BLaER1 (cell line): ENCODE data around the gene CDH4.
"Not testable (repeated sequence)": the region's sequence is repeated elsewhere in the genome, so short reads cannot be mapped to it uniquely, and the experiment has no call there.

Experiments used
- H3K27ac ChIP-seq: shearing (Covaris generic); formaldehyde crosslinking; 2 replicates; pipeline ENCODE4 v1.8.1; 2022
- H3K27me3 ChIP-seq: shearing (Covaris generic); formaldehyde crosslinking; 2 replicates; pipeline ENCODE4 v1.8.1; 2022
- H3K36me3 ChIP-seq: shearing (Covaris generic); formaldehyde crosslinking; 2 replicates; pipeline ENCODE4 v1.8.1; 2022
- H3K4me1 ChIP-seq: shearing (Covaris generic); formaldehyde crosslinking; 2 replicates; pipeline ENCODE4 v1.8.1; 2022
- H3K4me2 ChIP-seq: shearing (Covaris generic); formaldehyde crosslinking; 2 replicates; pipeline ENCODE4 v1.8.1; 2022
- H3K4me3 ChIP-seq: shearing (Covaris generic); formaldehyde crosslinking; 2 replicates; pipeline ENCODE4 v1.8.1; 2022
- H3K9ac ChIP-seq: shearing (Covaris generic); formaldehyde crosslinking; 2 replicates; pipeline ENCODE4 v1.8.1; 2022
- H3K9me3 ChIP-seq: shearing (Covaris generic); formaldehyde crosslinking; 2 replicates; pipeline ENCODE4 v1.8.1; 2022
- H4K20me1 ChIP-seq: shearing (Covaris generic); formaldehyde crosslinking; 2 replicates; pipeline ENCODE4 v1.8.1; 2022
- Cebpa-rat ChIP-seq: shearing (Covaris generic); IDR thresholded peaks from 2 replicates; pipeline ENCODE4 v1.8.1; 2022

The CDH4 gene

GRCh38 chr20:61262036-61262435, 10.0 kb downstream of the CDH4 start:
- peaks cover 11% of the 10 kb centered on the region; the same call in 1 of the 2 replicates for H3K9me3 ChIP-seq
- TF ChIP-seq Cebpa-rat = no peak
- no peak overlapping the region for H3K27ac ChIP-seq
- H3K36me3 ChIP-seq = peaks cover 9% of the 10 kb centered on the region; the same call in 1 of the 2 replicates
- H4K20me1 ChIP-seq = no peaks in the 10 kb centered on the region
- no peak overlapping the region for H3K4me2 ChIP-seq
- H3K9ac ChIP-seq = no peak overlapping the region
- H3K27me3 ChIP-seq = no peaks in the 10 kb centered on the region
- no peak overlapping the region for H3K4me3 ChIP-seq
- peaks cover 19% of the 10 kb centered on the region for H3K4me1 ChIP-seq

- H3K4me2 ChIP-seq = no peak overlapping the region
- no peaks in the 10 kb centered on the region for H3K27me3 ChIP-seq
- H3K36me3 ChIP-seq = peaks cover 9% of the 10 kb centered on the region; the same call in 1 of the 2 replicates
- no peak overlapping the region for H3K27ac ChIP-seq
- peaks cover 11% of the 10 kb centered on the region; the same call in 1 of the 2 replicates for H3K9me3 ChIP-seq
- TF ChIP-seq Cebpa-rat = no peak
- no peak overlapping the region for H3K9ac ChIP-seq
- H3K4me3 ChIP-seq = no peak overlapping the region
- no peaks in the 10 kb centered on the region for H4K20me1 ChIP-seq
- H3K4me1 ChIP-seq = peaks cover 14% of the 10 kb centered on the region
Measured at GRCh38 chr20:61262514-61262913, 10.5 kb downstream of the CDH4 start.

- H3K4me1 ChIP-seq = peaks cover 7% of the 10 kb centered on the region
- no peaks in the 10 kb centered on the region for H3K27me3 ChIP-seq
- H3K4me2 ChIP-seq = no peak overlapping the region
- H3K27ac ChIP-seq = no peak overlapping the region
- H4K20me1 ChIP-seq = no peaks in the 10 kb centered on the region
- peaks cover 9% of the 10 kb centered on the region; the same call in 1 of the 2 replicates for H3K36me3 ChIP-seq
- H3K9ac ChIP-seq = no peak overlapping the region
- H3K9me3 ChIP-seq = peaks cover 11% of the 10 kb centered on the region; the same call in 1 of the 2 replicates
- H3K4me3 ChIP-seq = no peak overlapping the region
- TF ChIP-seq Cebpa-rat = no peak
Measured at GRCh38 chr20:61263084-61263695, 11.1 kb downstream of the CDH4 start.

GRCh38 chr20:61263938-61264337, 11.9 kb downstream of the CDH4 start:
- Histone ChIP-seq H3K4me2 (no peak overlapping the region), H3K27me3 (no peaks in the 10 kb centered on the region), H3K36me3 (peaks cover 5% of the 10 kb centered on the region; the same call in 1 of the 2 replicates)

GRCh38 chr20:61267241-61267640, 15.2 kb downstream of the CDH4 start:
- Histone ChIP-seq H3K27ac (no peak overlapping the region), H3K9ac (no peak overlapping the region), H3K36me3 (peaks cover 5% of the 10 kb centered on the region; the same call in 1 of the 2 replicates), H3K4me1 (0 out of 2 replicates have a peak, but pooled peaks cover 11% of the 10 kb centered on the region), H3K9me3 (no peaks in the 10 kb centered on the region), H3K27me3 (no peaks in the 10 kb centered on the region), H4K20me1 (no peaks in the 10 kb centered on the region), H3K4me2 (no peak overlapping the region), H3K4me3 (no peak overlapping the region)
- TF ChIP-seq Cebpa-rat = no peak

More at GRCh38 chr20:61263938-61264337, 11.9 kb downstream of the CDH4 start:
- Histone ChIP-seq H3K4me3 (no peak overlapping the region), H3K27ac (no peak overlapping the region), H4K20me1 (no peaks in the 10 kb centered on the region), H3K9me3 (peaks cover 5% of the 10 kb centered on the region; the same call in 1 of the 2 replicates), H3K9ac (no peak overlapping the region), H3K4me1 (0 out of 2 replicates have a peak, but pooled peaks cover 6% of the 10 kb centered on the region)
- TF ChIP-seq Cebpa-rat = no peak

GRCh38 chr20:61268024-61268423, 16.0 kb downstream of the CDH4 start:
- 0 out of 2 replicates have a peak, but pooled peaks cover 9% of the 10 kb centered on the region for H3K4me1 ChIP-seq
- no peaks in the 10 kb centered on the region for H3K27me3 ChIP-seq
- no peaks in the 10 kb centered on the region for H4K20me1 ChIP-seq
- no peak overlapping the region for H3K4me3 ChIP-seq
- no peak overlapping the region for H3K4me2 ChIP-seq
- no peak overlapping the region for H3K9ac ChIP-seq
- no peak overlapping the region for H3K27ac ChIP-seq
- TF ChIP-seq Cebpa-rat = no peak
- H3K9me3 ChIP-seq = no peaks in the 10 kb centered on the region
- H3K36me3 ChIP-seq = peaks cover 5% of the 10 kb centered on the region; the same call in 1 of the 2 replicates

- H3K9ac ChIP-seq = no peak overlapping the region
- H3K27ac ChIP-seq = no peak overlapping the region
- no peak for TF ChIP-seq Cebpa-rat
- H3K4me2 ChIP-seq = no peak overlapping the region
- H3K4me3 ChIP-seq = no peak overlapping the region
- no peaks in the 10 kb centered on the region for H3K27me3 ChIP-seq
- no peaks in the 10 kb centered on the region for H4K20me1 ChIP-seq
- peaks cover 11% of the 10 kb centered on the region; the same call in 1 of the 2 replicates for H3K9me3 ChIP-seq
- H3K36me3 ChIP-seq = peaks cover 5% of the 10 kb centered on the region; the same call in 1 of the 2 replicates
- 0 out of 2 replicates have a peak, but pooled peaks cover 5% of the 10 kb centered on the region for H3K4me1 ChIP-seq
Measured at GRCh38 chr20:61271312-61272231, 19.5 kb downstream of the CDH4 start.

- H3K4me1 ChIP-seq, H3K4me3 ChIP-seq, H3K27me3 ChIP-seq, H3K9ac ChIP-seq, H3K4me2 ChIP-seq, H3K27ac ChIP-seq, H3K36me3 ChIP-seq, H4K20me1 ChIP-seq: not testable (repeated sequence)
- H3K9me3 ChIP-seq = peaks cover 11% of the 10 kb centered on the region; the same call in 1 of the 2 replicates
Measured at GRCh38 chr20:61273024-61273423, 21.0 kb downstream of the CDH4 start.

- H4K20me1 ChIP-seq, H3K27me3 ChIP-seq, H3K4me1 ChIP-seq: not testable (repeated sequence)
Measured at GRCh38 chr20:61273666-61274065, 21.6 kb downstream of the CDH4 start.

GRCh38 chr20:61274326-61274725, 22.3 kb downstream of the CDH4 start:
- Histone ChIP-seq H3K4me1 (peaks cover 14% of the 10 kb centered on the region), H3K4me3 (no peak overlapping the region), H4K20me1 (no peaks in the 10 kb centered on the region), H3K27me3 (no peaks in the 10 kb centered on the region), H3K9me3 (peaks cover 11% of the 10 kb centered on the region), H3K36me3 (peaks cover under 1% of the 10 kb centered on the region; the same call in 1 of the 2 replicates), H3K9ac (no peak overlapping the region), H3K27ac (no peak overlapping the region), H3K4me2 (no peak overlapping the region)
- no peak for TF ChIP-seq Cebpa-rat

More at GRCh38 chr20:61273666-61274065, 21.6 kb downstream of the CDH4 start:
- H3K36me3 ChIP-seq, H3K4me2 ChIP-seq, H3K9ac ChIP-seq, H3K27ac ChIP-seq, H3K4me3 ChIP-seq: not testable (repeated sequence)
- H3K9me3 ChIP-seq = peaks cover 11% of the 10 kb centered on the region
